Measurements from ENCODE around the gene ERVFRD-1. TPM values are rescaled to one million over a fixed set of nuclear protein-coding genes. Genes with fewer than 3 reads are reported as not detected.

The ERVFRD-1 gene
- total RNA-seq, 1 experiment from 2014 or later, result not detected

GRCh38 chr6:11096109-11096508 lies 15.4 kb downstream of the ERVFRD-1 start:
- Mint-ChIP-seq H3K27ac (peak overlapping the region; percentile 79), H3K27me3 (ENCODE audit: low read depth) (no peaks in the 10 kb centered on the region; the same call in 1 of the 2 replicates), H3K9me3 (peaks cover 1% of the 10 kb centered on the region; the same call in 1 of the 2 replicates), H3K36me3 (peaks cover 13% of the 10 kb centered on the region), H3K4me1 (peaks cover 31% of the 10 kb centered on the region), H3K4me3 (peak overlapping the region; percentile 91)
- POLR2A ChIA-PET, result no interaction called here
- peak; percentile 27 for DNase-seq (ENCODE audit: low spot score)
- TF ChIP-seq ZNF532 (CRISPR knock-in tag; IDR thresholded peaks at IDR 0.05; ENCODE audit: borderline replicate concordance), result no peak
- TF ChIP-seq SOX15 (CRISPR knock-in tag; IDR thresholded peaks at IDR 0.05), result no peak
- no peak for TF ChIP-seq OVOL2 (CRISPR knock-in tag; IDR thresholded peaks at IDR 0.05; ENCODE audit: borderline replicate concordance)
- no peak for TF ChIP-seq ZNF138 (CRISPR knock-in tag; conservative IDR thresholded peaks at IDR 0.05)
- TF ChIP-seq ATF3 (CRISPR knock-in tag; conservative IDR thresholded peaks at IDR 0.05), result no peak
- TF ChIP-seq FOXP1 (CRISPR knock-in tag; IDR thresholded peaks at IDR 0.05; ENCODE audit: borderline replicate concordance), result no peak
- TF ChIP-seq, protein P1, sequence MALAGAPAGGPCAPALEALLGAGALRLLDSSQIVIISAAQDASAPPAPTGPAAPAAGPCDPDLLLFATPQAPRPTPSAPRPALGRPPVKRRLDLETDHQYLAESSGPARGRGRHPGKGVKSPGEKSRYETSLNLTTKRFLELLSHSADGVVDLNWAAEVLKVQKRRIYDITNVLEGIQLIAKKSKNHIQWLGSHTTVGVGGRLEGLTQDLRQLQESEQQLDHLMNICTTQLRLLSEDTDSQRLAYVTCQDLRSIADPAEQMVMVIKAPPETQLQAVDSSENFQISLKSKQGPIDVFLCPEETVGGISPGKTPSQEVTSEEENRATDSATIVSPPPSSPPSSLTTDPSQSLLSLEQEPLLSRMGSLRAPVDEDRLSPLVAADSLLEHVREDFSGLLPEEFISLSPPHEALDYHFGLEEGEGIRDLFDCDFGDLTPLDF (CRISPR knock-in tag; IDR thresholded peaks at IDR 0.05), result no peak
- TF ChIP-seq CTCF (IDR thresholded peaks at IDR 0.05), result no peak
- TF ChIP-seq, protein P2, sequence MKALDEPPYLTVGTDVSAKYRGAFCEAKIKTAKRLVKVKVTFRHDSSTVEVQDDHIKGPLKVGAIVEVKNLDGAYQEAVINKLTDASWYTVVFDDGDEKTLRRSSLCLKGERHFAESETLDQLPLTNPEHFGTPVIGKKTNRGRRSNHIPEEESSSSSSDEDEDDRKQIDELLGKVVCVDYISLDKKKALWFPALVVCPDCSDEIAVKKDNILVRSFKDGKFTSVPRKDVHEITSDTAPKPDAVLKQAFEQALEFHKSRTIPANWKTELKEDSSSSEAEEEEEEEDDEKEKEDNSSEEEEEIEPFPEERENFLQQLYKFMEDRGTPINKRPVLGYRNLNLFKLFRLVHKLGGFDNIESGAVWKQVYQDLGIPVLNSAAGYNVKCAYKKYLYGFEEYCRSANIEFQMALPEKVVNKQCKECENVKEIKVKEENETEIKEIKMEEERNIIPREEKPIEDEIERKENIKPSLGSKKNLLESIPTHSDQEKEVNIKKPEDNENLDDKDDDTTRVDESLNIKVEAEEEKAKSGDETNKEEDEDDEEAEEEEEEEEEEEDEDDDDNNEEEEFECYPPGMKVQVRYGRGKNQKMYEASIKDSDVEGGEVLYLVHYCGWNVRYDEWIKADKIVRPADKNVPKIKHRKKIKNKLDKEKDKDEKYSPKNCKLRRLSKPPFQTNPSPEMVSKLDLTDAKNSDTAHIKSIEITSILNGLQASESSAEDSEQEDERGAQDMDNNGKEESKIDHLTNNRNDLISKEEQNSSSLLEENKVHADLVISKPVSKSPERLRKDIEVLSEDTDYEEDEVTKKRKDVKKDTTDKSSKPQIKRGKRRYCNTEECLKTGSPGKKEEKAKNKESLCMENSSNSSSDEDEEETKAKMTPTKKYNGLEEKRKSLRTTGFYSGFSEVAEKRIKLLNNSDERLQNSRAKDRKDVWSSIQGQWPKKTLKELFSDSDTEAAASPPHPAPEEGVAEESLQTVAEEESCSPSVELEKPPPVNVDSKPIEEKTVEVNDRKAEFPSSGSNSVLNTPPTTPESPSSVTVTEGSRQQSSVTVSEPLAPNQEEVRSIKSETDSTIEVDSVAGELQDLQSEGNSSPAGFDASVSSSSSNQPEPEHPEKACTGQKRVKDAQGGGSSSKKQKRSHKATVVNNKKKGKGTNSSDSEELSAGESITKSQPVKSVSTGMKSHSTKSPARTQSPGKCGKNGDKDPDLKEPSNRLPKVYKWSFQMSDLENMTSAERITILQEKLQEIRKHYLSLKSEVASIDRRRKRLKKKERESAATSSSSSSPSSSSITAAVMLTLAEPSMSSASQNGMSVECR (CRISPR knock-in tag; IDR thresholded peaks at IDR 0.05; ENCODE audit: borderline replicate concordance), result no peak
- TF ChIP-seq CREB1 (CRISPR knock-in tag; IDR thresholded peaks at IDR 0.05), result no peak
- TF ChIP-seq GABPB1 (CRISPR knock-in tag; IDR thresholded peaks at IDR 0.05), result no peak
- TF ChIP-seq NR3C1 (CRISPR knock-in tag; conservative IDR thresholded peaks at IDR 0.05; ENCODE audit: low read depth), result no peak
- TF ChIP-seq, protein P3, sequence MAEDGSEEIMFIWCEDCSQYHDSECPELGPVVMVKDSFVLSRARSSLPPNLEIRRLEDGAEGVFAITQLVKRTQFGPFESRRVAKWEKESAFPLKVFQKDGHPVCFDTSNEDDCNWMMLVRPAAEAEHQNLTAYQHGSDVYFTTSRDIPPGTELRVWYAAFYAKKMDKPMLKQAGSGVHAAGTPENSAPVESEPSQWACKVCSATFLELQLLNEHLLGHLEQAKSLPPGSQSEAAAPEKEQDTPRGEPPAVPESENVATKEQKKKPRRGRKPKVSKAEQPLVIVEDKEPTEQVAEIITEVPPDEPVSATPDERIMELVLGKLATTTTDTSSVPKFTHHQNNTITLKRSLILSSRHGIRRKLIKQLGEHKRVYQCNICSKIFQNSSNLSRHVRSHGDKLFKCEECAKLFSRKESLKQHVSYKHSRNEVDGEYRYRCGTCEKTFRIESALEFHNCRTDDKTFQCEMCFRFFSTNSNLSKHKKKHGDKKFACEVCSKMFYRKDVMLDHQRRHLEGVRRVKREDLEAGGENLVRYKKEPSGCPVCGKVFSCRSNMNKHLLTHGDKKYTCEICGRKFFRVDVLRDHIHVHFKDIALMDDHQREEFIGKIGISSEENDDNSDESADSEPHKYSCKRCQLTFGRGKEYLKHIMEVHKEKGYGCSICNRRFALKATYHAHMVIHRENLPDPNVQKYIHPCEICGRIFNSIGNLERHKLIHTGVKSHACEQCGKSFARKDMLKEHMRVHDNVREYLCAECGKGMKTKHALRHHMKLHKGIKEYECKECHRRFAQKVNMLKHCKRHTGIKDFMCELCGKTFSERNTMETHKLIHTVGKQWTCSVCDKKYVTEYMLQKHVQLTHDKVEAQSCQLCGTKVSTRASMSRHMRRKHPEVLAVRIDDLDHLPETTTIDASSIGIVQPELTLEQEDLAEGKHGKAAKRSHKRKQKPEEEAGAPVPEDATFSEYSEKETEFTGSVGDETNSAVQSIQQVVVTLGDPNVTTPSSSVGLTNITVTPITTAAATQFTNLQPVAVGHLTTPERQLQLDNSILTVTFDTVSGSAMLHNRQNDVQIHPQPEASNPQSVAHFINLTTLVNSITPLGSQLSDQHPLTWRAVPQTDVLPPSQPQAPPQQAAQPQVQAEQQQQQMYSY (CRISPR knock-in tag; IDR thresholded peaks at IDR 0.05), result no peak
- TF ChIP-seq, protein P4, sequence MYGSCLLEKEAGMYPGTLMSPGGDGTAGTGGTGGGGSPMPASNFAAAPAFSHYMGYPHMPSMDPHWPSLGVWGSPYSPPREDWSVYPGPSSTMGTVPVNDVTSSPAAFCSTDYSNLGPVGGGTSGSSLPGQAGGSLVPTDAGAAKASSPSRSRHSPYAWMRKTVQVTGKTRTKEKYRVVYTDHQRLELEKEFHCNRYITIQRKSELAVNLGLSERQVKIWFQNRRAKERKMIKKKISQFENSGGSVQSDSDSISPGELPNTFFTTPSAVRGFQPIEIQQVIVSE (CRISPR knock-in tag; IDR thresholded peaks at IDR 0.05; ENCODE audit: borderline replicate concordance), result no peak
- CTCF ChIA-PET, result interaction anchor here (1.0 to 2.7 kb wide), 4 partner anchors 27 to 146 kb away, joined by 3 to 13 read pairs (median 4); no protein-coding TSS in a partner anchor
- ATAC-seq, result peak; percentile 6; the same call in 1 of the 2 replicates

All from WTC11 (cell line).